K562 (cell line): ENCODE results near the gene PLPP6. TPM values are rescaled to one million over a fixed set of nuclear protein-coding genes. Genes with fewer than 3 reads are reported as not detected.

ENCODE experiments used
- ATAC-seq: fragments of 200-7000 bp; cut with Tn5 transposase; 3 replicates; pipeline ENCODE4 v1.9.1; 2020; ENCODE audit warnings: moderate library complexity
- BruUV-seq: library from RNA; stranded (reverse); fragments of 400-500 nt; replicated peaks from 2 replicates; lab custom pipeline; 2021; lab: Mats Ljungman, UMichigan
- CTCF ChIA-PET: fragments of 300-600 bp; formaldehyde crosslinking; extraction: SDS; loops from one replicate; lab custom pipeline; 2021; ENCODE audit warnings: low intra/inter-chr PET ratio; lab: Yijun Ruan, JAX
- POLR2A ChIA-PET: fragments of 300-600, 350-650 bp; sonication (Branson Sonifier 250); formaldehyde crosslinking; extraction: SDS; loops from one replicate; lab custom pipeline; 2021; ENCODE audit warnings: antibody characterized with exemption, inconsistent platforms; lab: Yijun Ruan, JAX
- DNase-seq, 4 experiments: peaks; one replicate each; pipeline versions ENCODE4 v3.0.0 to v3.0.0-alpha.2; 2011 to 2018; ENCODE audit warnings: low spot score in 3 of 4, mixed read lengths in 3 of 4; ENCODE audit errors: extremely low read depth in 1 of 4
- FAIRE-seq: peaks from 2 replicates; lab custom pipeline; 2011; peaks lifted over from hg19 to GRCh38; lab: Jason Lieb, UNC
- H2AFZ ChIP-seq: 2 replicates; pipeline ENCODE4 v1.6.0; 2011; ENCODE audit warnings: low read depth, low read length, control low read depth, inconsistent platforms
- H3K27ac ChIP-seq: fragments of 200-600 bp; 3 replicates; pipeline ENCODE4 v1.8.0; 2011; ENCODE audit warnings: low read depth, mild to moderate bottlenecking, control low read depth, inconsistent platforms, low read length, moderate library complexity, mixed read lengths; ENCODE audit errors: extremely low read depth
- H3K27me3 ChIP-seq, 2 experiments: fragments of 300-600 bp in 1 of 2; 2 replicates in 1 of 2; 3 replicates in 1 of 2; pipeline versions ENCODE4 v1.6.0 to v1.8.0; 2011; ENCODE audit warnings: inconsistent platforms in 2 of 2, low read length in 2 of 2, mild to moderate bottlenecking in 1 of 2, mixed read lengths in 1 of 2, moderate library complexity in 1 of 2; ENCODE audit not compliant: control insufficient read depth in 2 of 2, insufficient read depth in 2 of 2
- H3K36me3 ChIP-seq: fragments of 300-600 bp; 3 replicates; pipeline ENCODE4 v1.8.0; 2011; ENCODE audit warnings: mild to moderate bottlenecking, low read length, inconsistent platforms; ENCODE audit not compliant: control insufficient read depth, insufficient read depth
- H3K4me1 ChIP-seq, 2 experiments: fragments of 200-600 bp in 1 of 2; replicated peaks in 1 of 2; 2 replicates in 1 of 2; 3 replicates in 1 of 2; pipeline versions ENCODE4 v1.5.1 to v1.8.0; 2011; ENCODE audit warnings: inconsistent platforms in 2 of 2, low read length in 2 of 2, mild to moderate bottlenecking in 1 of 2, mixed read lengths in 1 of 2, moderate library complexity in 1 of 2; ENCODE audit not compliant: control insufficient read depth in 2 of 2, insufficient read depth in 2 of 2
- H3K4me2 ChIP-seq: 2 replicates; pipeline ENCODE4 v1.6.1; 2011; ENCODE audit warnings: low read length, control low read depth, inconsistent platforms, mixed read lengths; ENCODE audit not compliant: insufficient read depth
- H3K4me3 ChIP-seq: fragments of 200-600 bp; sonication (generic), shearing (Covaris generic); 2 replicates; pipeline ENCODE4 v1.5.1; 2016; ENCODE audit warnings: control low read depth, inconsistent platforms
- H3K79me2 ChIP-seq: fragments of 200-600 bp; 3 replicates; pipeline ENCODE4 v1.8.0; 2011; ENCODE audit warnings: low read length, inconsistent platforms; ENCODE audit not compliant: control insufficient read depth, insufficient read depth
- H3K9ac ChIP-seq, 2 experiments: 2 replicates each; pipeline versions ENCODE4 v1.6.0 to v1.6.1; 2011; ENCODE audit warnings: low read depth in 2 of 2, low read length in 2 of 2, control low read depth in 1 of 2, inconsistent platforms in 1 of 2, mild to moderate bottlenecking in 1 of 2, mixed read lengths in 1 of 2; ENCODE audit not compliant: insufficient read depth in 1 of 2
- H3K9me1 ChIP-seq: one replicate; pipeline ENCODE4 v1.6.0; 2011; ENCODE audit warnings: inconsistent platforms, mild to moderate bottlenecking, low read length, moderate library complexity; ENCODE audit not compliant: control insufficient read depth, insufficient read depth
- H3K9me3 ChIP-seq: replicated peaks from 2 replicates; pipeline ENCODE4 v1.5.1; 2011; ENCODE audit warnings: low read depth, low read length, inconsistent platforms; ENCODE audit not compliant: control insufficient read depth, insufficient read depth
- H4K20me1 ChIP-seq: replicated peaks from 2 replicates; pipeline ENCODE4 v1.6.1; 2011; ENCODE audit warnings: low read length, inconsistent platforms, mixed read lengths; ENCODE audit not compliant: control insufficient read depth, insufficient read depth
- BCOR ChIP-seq: fragments of 450-650 bp; IDR thresholded peaks from 2 replicates; pipeline ENCODE4 v1.6.1; 2016
- HDAC8 ChIP-seq: fragments of 450-650 bp; IDR thresholded peaks from 2 replicates; pipeline ENCODE4 v1.6.1; 2016; ENCODE audit warnings: mild to moderate bottlenecking, missing genetic modification characterization, moderate library complexity, missing compliant biosample characterization
- KLF6 ChIP-seq: fragments of 250-450 bp; sonication (Bioruptor Pico); IDR thresholded peaks from 2 replicates; pipeline ENCODE4 v1.4.0; 2020; ENCODE audit warnings: mild to moderate bottlenecking, moderate library complexity, borderline replicate concordance
- NR2F6 ChIP-seq: fragments of 450-650 bp; formaldehyde crosslinking; IDR thresholded peaks from 2 replicates; pipeline ENCODE4 v1.4.0; 2020; ENCODE audit warnings: mild to moderate bottlenecking
- RCOR1 ChIP-seq, 2 experiments: IDR thresholded peaks; 2 replicates each; pipeline ENCODE4 v1.6.1; 2012; ENCODE audit warnings: low read depth in 2 of 2, low read length in 2 of 2, borderline replicate concordance in 1 of 2, improper control_type of control experiment in 1 of 2
- REST ChIP-seq, 2 experiments: fragments of 450-650 bp; formaldehyde crosslinking in 1 of 2; IDR thresholded peaks; 2 replicates each; pipeline versions ENCODE4 v1.4.0 to v1.6.1; 2014 to 2020; ENCODE audit warnings: mild to moderate bottlenecking in 2 of 2, borderline replicate concordance in 1 of 2, low read depth in 1 of 2
- SMARCA5 ChIP-seq: fragments of 450-650 bp; IDR thresholded peaks from 2 replicates; pipeline ENCODE4 v1.6.1; 2016
- ZKSCAN3 ChIP-seq: fragments of 250-450 bp; sonication (Bioruptor Pico); IDR thresholded peaks from 2 replicates; pipeline ENCODE4 v1.4.0; 2020
- WGBS: fragments of 100-300 bp; shearing (Covaris generic); methylation state at CpG from one replicate; pipeline ENCODE4 v1.1.6; 2016; ENCODE audit warnings: low coverage, mixed read lengths; ENCODE audit not compliant: insufficient coverage; ENCODE audit errors: missing lambda C conversion rate; 5-methylcytosine and 5-hydroxymethylcytosine counted together
- in situ Hi-C: fragments of 300-500 bp; cut with MboI; formaldehyde crosslinking; loops from 4 replicates; pipeline ENCODE4 v1.15.0; 2018; ENCODE audit warnings: inconsistent platforms, mixed read lengths
- intact Hi-C: fragments of 100-400 bp; cut with micrococcal nuclease; formaldehyde crosslinking; loops from 2 replicates; pipeline ENCODE4 v1.14.2; 2022
- polyA plus RNA-seq, 8 experiments: library from polyadenylated mRNA; depleted of rRNA in 4 of 8; stranded (reverse) in 5 of 8; unstranded in 3 of 8; fragments of >200 nt; fragmentation: Nextera tagmentation in 2 of 8; fragmentation: Illumina TruSeq in 1 of 8; extraction: Ambion mirVana in 2 of 8; extraction: Trizol in 1 of 8; gene quantifications; 2 replicates each; pipeline versions ENCODE4 v1.2.1 to v1.2.3, GENCODE V29; 2011 to 2014; ENCODE audit warnings: inconsistent platforms in 1 of 8, missing spikeins in 1 of 8
- total RNA-seq, 7 experiments: library from RNA; depleted of rRNA in 6 of 7; stranded (reverse); fragments of >200 nt in 6 of 7; fragmentation: Illumina TruSeq in 2 of 7; extraction: Trizol in 2 of 7; gene quantifications; 2 replicates each; pipeline versions ENCODE4 v1.2.1 to v1.2.3, GENCODE V29; 2011 to 2021; ENCODE audit warnings: low replicate concordance in 1 of 7

PLPP6 gene
- total and polyA plus RNA-seq, 9 of the 15 experiments (the other 6 are each of a cell fraction or from before 2014, with no cell fraction given): 1.9 to 8.9 (median 5.6) TPM

DNA sequence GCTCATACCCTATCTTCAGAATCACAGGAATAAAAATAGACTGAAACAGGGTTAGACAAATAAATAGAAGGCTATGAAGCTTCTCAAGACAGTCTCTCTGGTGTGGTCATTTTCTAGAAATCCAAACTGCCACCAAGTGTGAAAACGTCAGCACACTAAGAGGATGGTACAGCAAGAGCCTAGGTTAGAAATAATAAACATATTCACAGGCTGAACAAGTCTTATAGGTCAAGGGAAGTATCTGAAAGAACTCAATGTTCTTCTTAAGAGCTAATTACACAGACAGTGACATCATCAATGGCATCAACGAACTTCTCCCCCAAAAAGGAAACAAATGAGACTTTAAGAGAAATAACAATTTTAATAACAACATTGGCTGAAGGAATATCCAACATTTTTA, 22.7 kb upstream of the PLPP6 start:
- ATAC-seq: no peak
- no TSS peak for BruUV-seq
- no peak overlapping the region for H3K4me3 ChIP-seq
- DNase-seq: no peak
- H4K20me1 ChIP-seq: no peaks in the 10 kb centered on the region
- no peak overlapping the region for H3K4me2 ChIP-seq
- FAIRE-seq: no peak
- no peaks in the 10 kb centered on the region for H3K36me3 ChIP-seq
- no peaks in the 10 kb centered on the region for H3K4me1 ChIP-seq
- TF ChIP-seq KLF6 (no peak), BCOR (no peak), NR2F6 (CRISPR knock-in tag) (no peak), ZKSCAN3 (CRISPR knock-in tag) (no peak), SMARCA5 (no peak), RCOR1 (IDR thresholded peaks at IDR 0.05; ENCODE audit: borderline replicate concordance in 1 of 2, low read depth in 2 of 2, low read length in 2 of 2) (no peak)
- TF ChIP-seq, all 486 proteins: peak for 0
- WGBS: 0% methylated on average over 2 of the region's 2 CpGs
- in situ Hi-C loops: no loop called here
- Histone ChIP-seq H3K27ac (no peak overlapping the region), H3K9me1 (no peaks in the 10 kb centered on the region), H3K9ac (no peak overlapping the region), H2AFZ (no peak overlapping the region), H3K27me3 (peaks cover 2 to 6% of the 10 kb centered on the region in 2 experiments; a peak in 2 of 5 replicates), H3K9me3 (no peaks in the 10 kb centered on the region), H3K79me2 (no peaks in the 10 kb centered on the region)
- ChIA-PET POLR2A (no interaction called here), CTCF (no interaction called here)
- intact Hi-C loops: no loop called here

DNA sequence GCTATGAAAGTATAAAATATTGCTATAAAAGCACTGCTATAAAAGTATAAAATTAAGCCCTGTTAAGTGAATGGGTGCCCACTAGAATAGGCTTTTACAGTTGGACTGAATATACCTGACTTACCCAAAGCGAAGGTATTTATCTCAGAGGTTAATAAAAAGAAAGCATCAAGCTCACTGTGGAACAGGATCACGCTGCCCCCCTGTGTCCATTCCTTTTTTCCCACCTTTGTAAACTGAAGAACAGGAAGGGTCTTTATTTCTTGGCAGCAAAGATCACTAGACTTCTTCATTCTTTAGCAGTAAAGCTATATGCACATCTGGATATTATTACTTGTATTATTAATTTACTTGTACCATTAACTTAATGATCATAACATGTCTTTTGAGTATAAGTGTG, 22.1 kb upstream of the PLPP6 start:
- no peaks in the 10 kb centered on the region for H3K36me3 ChIP-seq
- FAIRE-seq (no peak), ATAC-seq (peak; percentile 41; the same call in 1 of the 3 replicates), DNase-seq (peak; percentile 7 to 16 (median 12))
- no peak overlapping the region for H3K4me2 ChIP-seq
- no peaks in the 10 kb centered on the region for H3K79me2 ChIP-seq
- H4K20me1 ChIP-seq: no peaks in the 10 kb centered on the region
- ChIA-PET CTCF (no interaction called here), POLR2A (interaction anchor here (0.8 kb wide), 1 partner anchor 14 kb away, joined by 3 read pairs; no protein-coding TSS in a partner anchor)
- H3K9me1 ChIP-seq: no peaks in the 10 kb centered on the region
- 0% methylated on average over 2 of the region's 2 CpGs for WGBS
- no peak overlapping the region for H3K4me3 ChIP-seq
- no peak overlapping the region for H3K27ac ChIP-seq
- BruUV-seq: no TSS peak
- in situ Hi-C loops (no loop called here), intact Hi-C loops (loop anchor here (2.0 kb wide), 1 partner anchor 325 kb away; no protein-coding TSS in a partner anchor)
- peaks cover 2 to 6% of the 10 kb centered on the region in 2 experiments; a peak in 2 of 5 replicates for H3K27me3 ChIP-seq
- no peak overlapping the region for H3K9ac ChIP-seq
- H3K9me3 ChIP-seq: no peaks in the 10 kb centered on the region
- no peaks in the 10 kb centered on the region for H3K4me1 ChIP-seq
- H2AFZ ChIP-seq: no peak overlapping the region
- TF ChIP-seq REST (IDR thresholded peaks at IDR 0.05; ENCODE audit: borderline replicate concordance): 0 out of 2 replicates have a peak, but pooled peaks have one; percentile 18
- no peak for TF ChIP-seq REST (CRISPR knock-in tag; IDR thresholded peaks at IDR 0.05; ENCODE audit: low read depth)
- TF ChIP-seq HDAC8 (tag): no peak
